Lung (tissue), 12 donors: ENCODE data around the gene RNF112. TPM values are rescaled to one million over a fixed set of nuclear protein-coding genes. Genes with fewer than 3 reads are reported as not detected.
A peak's percentile ranks its signal among the peaks of the same experiment; 100 is the strongest.

Experiments
- ATAC-seq: fragments of 200-7000 bp; cut with Tn5 transposase; one replicate; pipeline ENCODE4 v1.9.1; 2020; ENCODE audit warnings: moderate number of reproducible peaks; ENCODE audit not compliant: insufficient read depth, low FRiP score
- DNase-seq, 3 donors: peaks; one replicate each; pipeline ENCODE4 v3.0.0-alpha.2; 2013 to 2017
- H3K27ac ChIP-seq, 2 donors: one replicate each; pipeline ENCODE4 v1.5.1; 2013; ENCODE audit warnings: mild to moderate bottlenecking in 2 of 2, moderate library complexity in 2 of 2, control low read depth in 1 of 2, inconsistent platforms in 1 of 2, low read depth in 1 of 2, low read length in 1 of 2
- H3K27me3 ChIP-seq, 3 donors: one replicate each; pipeline ENCODE4 v1.5.1; 2013; ENCODE audit warnings: low read length in 2 of 3; ENCODE audit not compliant: control insufficient read depth in 3 of 3, insufficient read depth in 3 of 3
- H3K36me3 ChIP-seq, 4 donors: one replicate each; pipeline ENCODE4 v1.5.1; 2013; ENCODE audit warnings: low read length in 4 of 4, mild to moderate bottlenecking in 1 of 4, moderate library complexity in 1 of 4; ENCODE audit not compliant: control insufficient read depth in 4 of 4, insufficient read depth in 4 of 4
- H3K4me1 ChIP-seq, 5 donors: one replicate each; pipeline ENCODE4 v1.5.1; 2013; ENCODE audit warnings: low read length in 5 of 5, mild to moderate bottlenecking in 2 of 5, moderate library complexity in 1 of 5; ENCODE audit not compliant: control insufficient read depth in 5 of 5, insufficient read depth in 5 of 5
- H3K4me3 ChIP-seq: one replicate; pipeline ENCODE4 v1.5.1; 2013; ENCODE audit warnings: mild to moderate bottlenecking, control low read depth, moderate library complexity
- H3K9ac ChIP-seq, 2 donors: one replicate each; pipeline ENCODE4 v1.5.1; 2013; ENCODE audit warnings: low read length in 2 of 2, control low read depth in 1 of 2; ENCODE audit not compliant: insufficient read depth in 1 of 2
- H3K9me3 ChIP-seq, 4 donors: one replicate each; pipeline ENCODE4 v1.5.1; 2013; ENCODE audit warnings: low read length in 3 of 4, mild to moderate bottlenecking in 1 of 4, moderate library complexity in 1 of 4; ENCODE audit not compliant: control insufficient read depth in 4 of 4, insufficient read depth in 3 of 4
- WGBS, 2 donors: extraction: QIAGEN DNeasy Blood & Tissue Kit; methylation state at CpG; one replicate each; pipeline ENCODE4 v1.1.7; 2013; 5-methylcytosine and 5-hydroxymethylcytosine counted together
- polyA plus RNA-seq, 2 donors: library from polyadenylated mRNA; stranded (reverse); fragments of 200-250 nt; gene quantifications; one replicate each; pipeline ENCODE4 v1.2.1, GENCODE V29; 2013
- total RNA-seq, 2 donors: library from RNA; depleted of rRNA in 1 of 2; stranded (reverse); fragments of >200 nt in 1 of 2; gene quantifications; one replicate each; pipeline ENCODE4 v1.2.1, GENCODE V29; 2014 to 2021
- TF ChIP-seq, protein P1 (sequence below): IDR thresholded peaks from 2 replicates; pipeline ENCODE4 v1.5.1; 2012; ENCODE audit warnings: mild to moderate bottlenecking; ENCODE audit errors: control extremely low read depth, extremely low read depth
- donor health status: control.
- donor health status: control.
- donor health status: Bipolar disorder and iron deficiency.
- donor health status: healthy.
- donor health status: DM: yes; HTN: yes; CAD: no.

RNF112 gene
- total and polyA plus RNA-seq, 4 donors = 2.4 to 6.9 (median 3.3) TPM

DNA sequence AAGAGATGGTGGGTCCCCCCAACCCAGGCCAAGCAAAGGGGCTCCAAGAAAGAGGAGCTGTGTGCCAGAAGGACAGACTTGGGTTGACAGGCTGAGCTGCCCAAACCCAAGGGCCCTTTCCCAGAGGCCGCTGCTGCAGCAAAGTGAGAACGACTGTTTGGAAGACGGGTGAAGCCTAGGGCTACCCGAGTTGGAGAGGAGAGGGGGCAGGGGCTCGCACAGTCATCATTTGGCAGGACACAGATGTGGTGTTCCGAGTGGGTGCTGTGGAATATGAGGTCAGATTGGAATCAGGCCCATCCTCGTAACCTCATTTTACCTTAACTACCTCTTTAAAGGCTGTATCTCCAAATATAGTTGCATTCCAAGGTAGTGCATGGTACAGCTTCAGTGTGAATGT lies 18.7 kb upstream of the RNF112 start:
- 81 to 90% methylated on average over 7 of the region's 7 CpGs for WGBS, 2 donors
- TF ChIP-seq, protein P1, sequence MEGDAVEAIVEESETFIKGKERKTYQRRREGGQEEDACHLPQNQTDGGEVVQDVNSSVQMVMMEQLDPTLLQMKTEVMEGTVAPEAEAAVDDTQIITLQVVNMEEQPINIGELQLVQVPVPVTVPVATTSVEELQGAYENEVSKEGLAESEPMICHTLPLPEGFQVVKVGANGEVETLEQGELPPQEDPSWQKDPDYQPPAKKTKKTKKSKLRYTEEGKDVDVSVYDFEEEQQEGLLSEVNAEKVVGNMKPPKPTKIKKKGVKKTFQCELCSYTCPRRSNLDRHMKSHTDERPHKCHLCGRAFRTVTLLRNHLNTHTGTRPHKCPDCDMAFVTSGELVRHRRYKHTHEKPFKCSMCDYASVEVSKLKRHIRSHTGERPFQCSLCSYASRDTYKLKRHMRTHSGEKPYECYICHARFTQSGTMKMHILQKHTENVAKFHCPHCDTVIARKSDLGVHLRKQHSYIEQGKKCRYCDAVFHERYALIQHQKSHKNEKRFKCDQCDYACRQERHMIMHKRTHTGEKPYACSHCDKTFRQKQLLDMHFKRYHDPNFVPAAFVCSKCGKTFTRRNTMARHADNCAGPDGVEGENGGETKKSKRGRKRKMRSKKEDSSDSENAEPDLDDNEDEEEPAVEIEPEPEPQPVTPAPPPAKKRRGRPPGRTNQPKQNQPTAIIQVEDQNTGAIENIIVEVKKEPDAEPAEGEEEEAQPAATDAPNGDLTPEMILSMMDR = no peak
- no peaks in the 10 kb centered on the region for H3K27me3 ChIP-seq

DNA sequence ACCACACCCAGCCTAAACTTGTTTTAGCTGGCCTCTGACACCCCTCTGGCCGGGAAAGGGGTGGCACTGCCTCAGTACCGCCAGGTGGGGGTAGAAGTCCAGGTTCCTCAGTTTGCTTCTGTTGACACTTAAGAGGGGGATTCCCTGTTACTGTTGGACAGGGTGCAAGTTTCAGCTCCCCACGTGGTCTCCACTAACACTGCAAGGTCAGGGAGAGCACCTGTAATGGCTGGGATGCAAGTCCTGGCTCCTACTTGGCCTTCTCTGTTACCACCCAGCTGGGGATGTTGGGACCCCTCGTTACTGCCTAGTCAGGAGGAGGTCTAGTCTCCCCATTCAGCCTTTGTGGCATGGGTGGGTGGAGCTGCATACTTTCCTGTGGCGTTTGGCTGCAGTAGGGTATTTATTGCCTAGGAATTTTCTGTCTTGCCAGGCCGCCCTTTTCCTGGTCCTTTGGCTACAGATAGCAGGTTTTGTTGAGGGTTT lies 13.4 kb upstream of the RNF112 start:
- Histone ChIP-seq H3K27ac (peak overlapping the region in 1 of 2 donors; percentile 61), H3K27me3 (no peaks in the 10 kb centered on the region), H3K4me3 (no peak overlapping the region), H3K36me3 (no peaks in the 10 kb centered on the region), H3K9me3 (no peaks in the 10 kb centered on the region), H3K4me1 (peaks cover 0 to 38% (median 20%) of the 10 kb centered on the region in 5 donors), H3K9ac (no peak overlapping the region)
- TF ChIP-seq, protein P1 = no peak
- no peak for ATAC-seq
- WGBS, 2 donors = 62 to 72% methylated on average over 6 of the region's 6 CpGs
- DNase-seq = peak in 1 of 3 donors; percentile 21

More for the DNA sequence above, 18.7 kb upstream of the RNF112 start:
- DNase-seq (no peak), ATAC-seq (no peak)
- H3K4me1 ChIP-seq = peaks cover 0 to 41% (median 28%) of the 10 kb centered on the region in 5 donors
- H3K36me3 ChIP-seq = no peaks in the 10 kb centered on the region
- H3K9ac ChIP-seq = no peak overlapping the region
- H3K9me3 ChIP-seq = no peaks in the 10 kb centered on the region
- H3K4me3 ChIP-seq = no peak overlapping the region
- no peak overlapping the region for H3K27ac ChIP-seq

DNA sequence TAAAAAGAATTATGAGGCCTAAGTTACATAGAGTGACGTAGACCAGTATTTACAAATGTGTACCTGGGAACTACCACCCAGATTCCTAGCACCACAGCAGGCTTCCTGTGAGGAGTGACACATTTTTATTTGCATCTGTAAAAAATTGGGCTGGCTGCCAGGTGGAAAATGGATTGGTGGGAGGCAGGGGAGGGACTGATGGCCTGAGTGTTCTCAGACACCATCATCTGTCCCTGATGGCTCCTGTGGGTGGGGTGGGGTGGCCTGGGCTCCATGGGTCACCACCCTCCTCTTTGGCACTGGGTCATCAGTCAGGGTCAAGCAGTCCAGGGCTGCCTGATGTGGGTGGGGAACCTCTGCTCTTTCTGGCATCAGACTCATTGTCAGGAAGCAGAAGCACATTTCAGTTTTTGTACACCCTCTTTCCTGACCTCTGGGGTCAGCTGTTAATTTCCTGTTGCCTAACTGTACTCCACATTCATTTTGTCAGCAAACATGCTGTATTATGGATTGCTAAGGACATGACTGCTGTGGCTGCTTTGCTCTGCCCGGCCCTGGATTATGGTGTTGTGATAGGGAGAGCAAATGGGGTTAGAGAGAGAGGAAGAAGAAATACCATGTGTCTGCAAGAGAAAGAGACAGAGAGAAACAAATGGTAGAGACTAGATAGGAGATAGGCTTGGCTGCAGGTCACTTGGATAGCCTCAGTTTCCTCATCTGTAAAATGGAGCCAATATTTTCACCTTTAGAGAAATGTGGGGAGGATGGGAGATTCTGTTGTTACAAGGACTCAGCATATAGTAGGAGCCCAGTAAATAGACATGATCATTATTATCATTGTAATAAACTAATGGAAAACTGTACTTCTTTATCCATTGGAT lies 12.5 kb upstream of the RNF112 start:
- ATAC-seq (peak; percentile 71), DNase-seq (peak; percentile 66 to 89 (median 81))
- Histone ChIP-seq H3K9ac (peak overlapping the region in 1 of 2 donors; percentile 34), H3K27me3 (no peaks in the 10 kb centered on the region), H3K4me3 (no peak overlapping the region), H3K27ac (peak overlapping the region in 1 of 2 donors; percentile 71), H3K9me3 (peaks cover 0 to 3% (median 0%) of the 10 kb centered on the region in 4 donors), H3K36me3 (no peaks in the 10 kb centered on the region), H3K4me1 (peaks cover 0 to 45% (median 20%) of the 10 kb centered on the region in 5 donors)
- 10 to 40% methylated on average over 2 of the region's 2 CpGs for WGBS, 2 donors
- TF ChIP-seq, protein P1 = no peak
